GM19467 (cell line): ENCODE data around the gene PTPRJ.
A peak's percentile ranks its signal among the peaks of the same experiment; 100 is the strongest.

ENCODE experiments used
- ATAC-seq: cut with Tn5 transposase; IDR thresholded peaks from one replicate; pipeline ENCODE4 v1.9.1; 2021; ENCODE audit warnings: mild to moderate bottlenecking, moderate library complexity; ENCODE audit not compliant: unreplicated experiment

Gene PTPRJ

DNA sequence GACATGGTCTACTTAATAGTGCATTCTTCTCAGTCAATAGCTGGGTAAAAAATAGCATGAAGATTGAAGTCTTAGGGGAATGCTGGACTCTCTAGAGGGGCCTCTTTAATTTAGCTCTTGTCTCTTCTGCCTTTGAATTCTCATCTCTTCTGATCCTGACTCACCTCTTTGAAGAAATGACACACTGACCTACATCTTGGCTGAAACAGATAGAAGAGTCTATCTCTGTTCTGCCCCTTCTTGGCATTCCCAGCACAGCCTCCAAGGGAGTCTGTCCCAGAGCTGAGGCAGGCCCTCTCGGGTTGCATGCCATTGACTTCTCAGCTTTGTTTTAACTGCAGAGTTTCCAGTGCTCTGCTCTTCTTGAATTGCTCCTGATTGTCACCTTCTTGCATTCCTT lies 55.7 kb downstream of the PTPRJ start:
- ATAC-seq = no peak

DNA sequence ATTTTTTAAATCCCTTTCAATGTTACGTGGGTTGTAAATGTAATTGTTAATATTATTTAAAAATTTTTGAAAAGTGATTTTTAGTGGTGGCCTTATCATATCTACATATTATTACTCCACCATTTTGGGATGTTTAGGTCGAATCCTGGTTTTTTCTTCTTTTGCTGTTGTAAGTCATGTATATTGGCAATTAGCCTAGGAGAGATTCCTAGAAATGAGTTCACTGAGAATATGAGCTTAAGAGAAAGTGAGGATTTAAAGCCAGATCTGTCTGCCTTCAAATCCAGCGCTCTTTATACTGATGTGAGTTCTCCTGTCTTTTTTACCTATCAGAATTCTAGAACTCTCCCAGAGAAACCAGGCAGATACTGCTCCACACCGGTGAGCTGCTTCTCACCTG lies 56.1 kb downstream of the PTPRJ start:
- ATAC-seq = no peak

DNA sequence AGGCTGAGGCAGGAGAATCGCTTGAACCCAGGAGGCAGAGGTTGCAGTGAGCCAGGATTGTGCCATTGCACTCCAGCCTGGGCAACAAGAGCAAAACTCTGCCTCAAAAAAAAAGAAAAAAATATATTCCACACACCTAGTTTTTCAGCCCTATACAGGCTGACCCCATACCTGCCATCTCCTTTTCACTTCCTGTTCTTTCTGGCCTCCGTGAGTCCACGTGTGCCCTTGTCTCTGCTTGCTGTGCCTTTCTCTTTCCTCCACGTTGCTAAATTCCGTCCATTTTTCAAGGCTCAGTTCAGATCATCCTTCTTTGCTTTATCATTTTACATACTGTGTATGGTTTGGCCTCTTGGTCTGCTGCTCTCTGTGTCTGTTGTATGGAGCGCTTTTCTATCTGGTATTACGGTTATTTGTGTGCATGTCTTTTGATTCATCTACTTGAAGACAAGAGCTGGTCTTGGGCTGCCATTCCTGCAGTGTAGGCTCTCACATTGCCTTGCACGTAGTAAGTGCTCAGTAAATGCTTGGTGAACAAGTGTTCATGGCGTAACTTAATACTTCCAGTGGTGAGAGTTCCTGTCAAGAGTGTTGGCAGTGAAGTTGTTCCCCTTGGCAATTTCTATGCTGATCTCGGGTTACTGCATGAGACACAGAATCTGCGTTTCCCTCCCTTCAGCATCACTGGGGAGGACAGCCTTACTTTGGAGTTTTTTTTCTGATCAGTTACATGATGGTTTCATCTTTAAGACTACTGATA lies 57.5 kb downstream of the PTPRJ start:
- ATAC-seq = no peak

DNA sequence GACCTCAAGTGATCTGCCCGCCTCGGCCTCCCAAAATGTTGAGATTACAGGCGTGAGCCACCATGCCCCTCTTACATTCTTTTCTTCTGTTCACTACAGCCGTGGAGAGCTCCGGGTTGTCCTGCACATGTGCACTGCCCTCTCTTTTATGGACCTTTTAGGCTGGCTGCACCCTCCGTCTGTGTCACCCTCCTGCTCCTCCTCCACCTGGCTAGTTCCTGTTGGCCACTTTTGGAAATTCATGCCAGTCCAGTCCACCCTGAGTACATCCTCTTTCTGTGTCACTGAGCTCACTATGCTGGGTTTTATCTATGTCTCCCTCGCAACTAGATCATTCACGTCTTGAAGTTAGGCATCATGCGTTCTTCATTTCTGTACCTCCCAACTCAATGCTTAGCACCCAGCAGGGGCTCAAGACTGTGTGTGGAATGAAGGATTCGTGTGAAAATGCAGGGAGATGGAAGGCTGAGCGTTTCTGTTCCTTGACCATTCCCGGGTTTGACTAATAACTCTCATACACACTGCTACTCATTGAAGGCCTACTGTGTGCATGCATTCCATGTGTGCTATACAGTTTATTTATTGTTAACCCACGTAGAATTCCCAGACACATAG lies 60.6 kb downstream of the PTPRJ start:
- no peak for ATAC-seq

DNA sequence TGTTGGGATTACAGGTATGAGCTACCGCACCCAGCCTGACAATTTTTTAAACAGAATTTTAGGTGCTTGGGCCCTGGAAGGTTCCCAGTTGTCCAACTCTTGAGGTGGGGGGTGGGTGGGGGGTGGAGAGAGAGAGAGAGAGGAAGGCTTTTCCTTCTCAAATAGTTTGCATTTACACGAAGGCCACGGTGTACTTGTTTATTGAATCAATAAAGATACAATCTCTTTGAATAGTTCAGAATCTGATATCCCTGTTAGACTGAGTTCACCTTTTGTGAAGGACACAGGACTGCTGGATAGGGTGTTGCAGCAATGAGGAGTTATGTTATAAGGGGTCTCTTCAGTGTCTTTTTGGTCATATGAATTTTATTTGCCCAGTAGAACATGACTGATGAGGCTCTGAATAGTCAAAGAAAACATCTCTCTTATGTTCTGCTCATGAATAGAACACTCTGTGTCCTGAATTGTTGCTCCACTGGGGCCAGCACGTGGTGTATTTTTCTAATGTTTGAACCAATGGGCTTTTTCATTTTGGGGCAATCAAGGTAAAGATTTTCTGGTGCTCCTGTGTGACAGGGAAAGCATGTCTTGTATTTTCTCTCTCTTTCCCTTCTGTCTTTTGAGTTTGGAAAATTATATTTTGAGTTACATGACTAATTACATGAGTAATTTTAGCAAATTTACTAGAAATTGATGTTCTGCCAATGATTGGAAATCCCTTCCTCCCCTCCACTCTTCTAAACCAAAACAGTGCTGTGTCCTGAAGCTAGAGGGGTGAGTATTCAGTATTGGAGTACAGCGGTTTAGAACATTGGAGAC lies 61.7 kb downstream of the PTPRJ start:
- no peak for ATAC-seq

DNA sequence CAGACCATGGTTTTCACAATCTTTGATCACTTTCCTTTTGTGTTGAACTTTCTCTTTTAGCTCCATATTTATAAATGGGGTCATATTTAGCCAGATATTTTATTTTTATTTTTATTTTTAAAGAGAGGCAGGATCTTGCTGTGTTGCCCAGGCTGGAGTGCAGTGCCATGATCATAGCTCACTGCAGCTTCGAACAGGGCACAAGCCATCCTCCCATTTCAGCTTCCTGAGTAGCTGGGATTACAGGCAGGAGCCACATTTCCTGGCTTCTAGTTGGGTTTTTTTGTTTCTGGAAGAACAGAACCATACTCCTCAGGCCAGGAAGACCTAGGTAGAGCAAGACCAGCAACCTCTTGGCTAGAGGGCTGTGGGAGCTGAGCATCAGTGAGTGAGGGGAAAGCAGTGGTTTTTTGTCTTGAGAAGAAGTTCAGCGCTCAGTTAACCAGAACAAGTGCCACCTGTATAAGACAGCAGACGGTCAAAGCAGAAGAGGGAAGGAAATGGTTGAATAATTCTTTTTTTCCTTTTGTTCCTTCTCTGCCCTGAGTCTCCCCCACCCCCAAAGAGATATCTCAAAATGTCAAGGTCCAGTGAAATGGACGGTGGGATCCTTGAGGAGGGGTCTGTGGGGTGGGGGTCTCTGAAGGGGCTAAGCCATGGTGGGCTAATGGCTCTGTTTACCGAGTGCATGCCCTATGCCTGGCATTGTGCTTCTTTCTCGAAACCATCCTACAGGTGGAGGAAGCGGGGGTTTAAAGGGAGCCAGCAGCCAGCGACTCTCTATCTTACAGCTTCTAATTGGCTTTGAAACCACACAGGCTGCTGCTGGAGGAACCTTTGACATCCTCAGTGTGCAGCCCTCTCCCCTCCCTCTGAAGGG lies 63.0 kb downstream of the PTPRJ start:
- ATAC-seq = no peak

DNA sequence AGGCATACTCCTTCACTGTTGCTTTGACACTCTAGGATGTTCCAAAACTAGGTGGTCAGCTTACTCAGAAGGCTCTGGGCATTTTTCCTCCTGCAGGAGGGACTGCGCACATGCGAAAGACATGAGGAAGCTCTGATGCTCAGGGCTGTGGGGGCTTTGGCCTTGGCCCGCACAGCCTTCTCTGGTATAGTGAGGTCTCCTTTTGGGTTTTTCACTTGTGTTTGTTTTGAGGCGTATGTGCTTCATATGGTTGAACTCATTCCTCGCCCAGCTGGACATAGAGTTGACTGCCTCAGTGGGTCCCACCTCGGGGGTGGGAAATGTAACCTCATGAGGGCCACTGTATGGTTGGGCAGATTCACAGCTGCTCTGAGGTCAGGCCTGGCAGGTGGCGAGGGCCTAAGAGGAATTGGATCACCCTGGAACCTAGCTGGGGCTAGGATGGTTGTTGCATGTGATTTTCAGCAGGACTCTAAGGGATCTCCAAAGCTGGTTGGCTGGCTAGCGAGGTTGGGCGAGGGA lies 63.7 kb downstream of the PTPRJ start:
- ATAC-seq = no peak

DNA sequence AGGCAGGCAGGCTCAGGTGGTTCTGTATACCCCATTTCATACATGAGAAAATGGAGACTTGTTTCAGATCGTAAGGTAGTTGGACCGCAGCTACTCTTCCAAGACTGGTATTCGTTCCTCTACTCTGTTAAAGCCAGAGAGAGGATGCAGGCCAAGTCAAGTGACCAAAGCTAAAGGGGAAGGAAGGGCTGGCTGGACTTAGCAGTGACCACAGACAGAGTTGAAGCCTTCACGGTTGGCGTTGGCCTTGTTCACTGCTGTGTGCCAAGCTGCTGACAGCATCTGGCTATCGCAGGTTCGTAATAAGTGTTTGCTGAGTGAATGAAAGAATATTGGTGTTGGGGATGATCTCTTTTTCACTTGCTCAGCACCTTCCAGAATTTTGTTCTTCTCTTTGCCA lies 64.2 kb downstream of the PTPRJ start:
- no peak for ATAC-seq

DNA sequence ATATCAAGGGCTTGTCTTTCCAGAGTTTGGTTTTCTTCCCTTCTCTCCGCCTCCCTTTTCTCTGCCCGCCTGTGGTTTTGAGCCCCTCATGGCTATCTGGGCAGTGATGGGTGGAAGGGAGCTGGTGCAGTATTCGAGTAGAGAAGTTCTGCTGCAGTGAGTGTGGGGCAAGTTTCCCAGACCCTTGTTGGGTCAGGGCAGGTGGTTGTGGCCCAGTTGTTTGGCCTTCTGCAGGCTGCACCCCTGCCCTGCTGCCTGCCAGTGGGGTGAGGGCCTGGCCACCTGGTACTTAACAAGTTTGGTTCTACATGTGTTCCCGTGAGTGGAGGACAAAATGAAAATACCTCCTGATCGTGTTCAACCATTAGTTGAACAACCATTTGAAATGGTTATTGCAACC lies 65.2 kb downstream of the PTPRJ start:
- ATAC-seq = no peak

DNA sequence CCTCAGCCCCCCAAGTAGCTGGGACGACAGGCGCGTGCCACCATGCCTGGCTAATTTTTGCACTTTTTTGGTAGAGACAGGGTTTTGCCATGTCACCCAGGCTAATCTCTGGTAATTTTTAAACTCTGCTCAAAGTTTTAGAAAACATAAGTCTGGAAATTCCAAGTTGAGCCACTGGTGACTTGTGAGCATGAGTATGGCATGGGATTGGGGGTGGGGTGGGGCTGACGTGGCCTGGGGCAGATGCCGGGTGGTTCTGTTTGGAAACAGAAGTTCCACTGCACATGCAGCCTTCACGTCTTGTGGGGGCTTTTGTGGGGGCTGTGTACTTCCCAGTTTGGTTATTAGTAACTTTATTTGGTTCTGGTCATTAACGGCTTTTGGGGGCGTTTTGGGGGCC lies 67.3 kb downstream of the PTPRJ start:
- no peak for ATAC-seq

DNA sequence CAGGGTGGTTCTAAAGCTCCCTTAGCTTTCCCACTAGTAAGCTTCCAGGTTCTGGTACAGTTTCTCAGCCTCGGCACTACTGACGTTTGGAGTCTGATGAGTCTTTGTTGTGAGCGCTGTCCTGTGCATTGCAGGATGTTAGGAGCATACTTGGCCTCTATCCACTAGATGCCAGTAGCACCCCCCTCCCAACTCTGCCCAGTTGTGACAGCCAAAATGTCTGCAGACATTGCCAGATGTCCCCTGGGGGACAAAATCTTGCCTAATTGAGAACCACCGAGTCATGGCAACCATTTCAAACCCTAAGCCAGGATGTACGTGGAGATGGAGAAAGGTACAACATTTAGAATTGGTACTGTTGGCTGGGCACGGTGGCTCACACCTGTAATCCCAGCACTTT lies 68.7 kb downstream of the PTPRJ start:
- no peak for ATAC-seq

DNA sequence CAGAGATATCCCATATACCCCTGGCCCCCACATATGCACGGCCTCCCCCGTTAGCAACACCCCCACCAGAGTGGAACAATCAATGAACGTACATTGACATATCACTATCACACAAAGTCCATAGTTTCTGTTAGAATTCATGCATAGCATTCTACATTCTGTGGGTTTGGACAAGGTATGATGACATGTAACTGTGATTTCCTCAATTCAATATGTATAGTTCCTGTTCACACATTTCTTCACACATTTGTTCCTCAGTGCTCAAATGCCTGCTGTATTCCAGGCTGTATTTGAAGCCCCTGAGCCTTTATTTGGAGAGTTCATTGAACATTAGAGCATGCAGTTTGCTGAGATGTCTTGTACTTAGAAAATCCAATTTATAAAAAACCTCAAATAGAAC lies 69.9 kb downstream of the PTPRJ start:
- no peak for ATAC-seq

DNA sequence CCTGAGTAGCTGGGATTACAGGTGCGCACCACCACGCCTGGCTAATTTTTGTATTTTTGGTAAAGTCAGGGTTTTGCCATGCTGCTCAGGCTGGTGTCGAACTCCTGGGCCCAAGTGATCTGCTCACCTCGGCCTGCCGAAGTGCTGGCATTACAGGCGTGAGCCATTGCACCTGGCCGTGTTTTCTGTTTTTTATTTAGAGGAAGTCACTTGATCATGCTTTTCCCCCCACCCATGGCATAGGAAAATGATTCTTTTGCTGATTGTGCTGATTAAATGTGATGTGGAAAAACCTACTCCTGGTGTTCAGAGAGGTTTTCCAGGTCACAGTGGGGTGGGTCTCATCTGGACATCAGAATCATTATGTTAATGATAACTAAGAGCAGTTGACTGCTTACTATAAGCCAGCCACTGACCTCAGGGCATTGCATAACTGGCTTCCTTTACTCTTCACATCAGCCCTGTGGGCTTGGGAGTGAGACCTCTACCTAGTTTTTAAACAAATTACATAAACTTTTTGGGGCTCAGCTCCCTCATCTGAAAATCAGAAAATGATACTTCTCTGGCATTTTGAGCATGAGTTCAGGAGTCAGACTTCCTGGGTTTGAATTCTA lies 71.0 kb downstream of the PTPRJ start:
- no peak for ATAC-seq

DNA sequence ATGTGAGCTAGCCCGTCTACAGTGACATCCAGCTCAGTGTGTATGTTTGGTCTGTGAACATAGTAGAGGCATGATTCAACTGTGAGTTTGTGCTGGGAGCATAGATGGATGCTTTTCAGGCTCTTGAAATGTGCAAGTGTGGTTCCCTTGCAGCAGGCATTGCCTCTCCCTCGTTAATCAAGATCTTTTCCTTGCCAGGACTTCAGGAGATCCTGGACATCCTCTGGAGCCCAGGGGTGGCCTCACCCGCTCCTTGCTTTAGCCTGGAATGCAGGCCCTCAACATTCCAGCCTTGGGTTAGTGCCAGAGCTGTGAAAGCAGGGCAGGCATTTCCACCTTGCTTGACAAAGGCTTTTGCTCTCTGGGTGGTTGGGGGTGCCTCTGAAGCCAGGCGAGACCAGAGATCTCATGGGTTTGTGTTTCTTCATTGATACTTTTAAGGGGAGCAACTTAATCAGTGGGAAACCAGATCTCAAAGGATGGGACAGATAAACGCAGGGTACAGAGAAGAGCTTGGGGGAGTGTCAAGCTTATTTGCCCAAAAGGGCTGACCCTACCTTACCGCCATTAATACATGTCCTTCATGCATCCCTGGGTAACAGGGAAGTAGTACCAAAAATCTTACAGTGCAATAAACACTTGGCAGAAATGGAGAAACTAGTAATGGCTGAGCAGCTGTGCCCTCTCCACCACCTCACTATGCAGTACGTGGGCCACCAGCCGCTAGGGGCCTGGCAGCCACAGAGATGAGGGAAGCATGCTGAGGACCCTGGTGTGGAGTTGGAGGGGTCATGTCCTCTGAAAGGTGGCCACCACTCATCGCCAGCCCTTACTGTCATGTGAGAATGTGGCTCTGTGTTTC lies 72.1 kb downstream of the PTPRJ start:
- ATAC-seq = no peak

DNA sequence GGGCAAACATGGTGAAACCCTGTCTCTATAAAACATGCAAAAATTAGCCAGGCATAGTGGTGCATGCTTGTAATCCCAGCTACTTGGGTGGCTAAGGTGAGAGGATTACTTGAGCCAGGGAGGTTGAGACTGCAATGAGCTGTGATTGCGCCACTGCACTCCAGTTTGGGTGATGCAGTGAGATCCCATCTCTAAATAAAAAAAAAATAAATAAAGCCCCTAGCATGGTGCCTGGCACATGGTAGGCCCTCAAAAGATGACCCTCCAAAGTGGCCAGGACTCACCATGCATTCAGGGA lies 74.6 kb downstream of the PTPRJ start:
- no peak for ATAC-seq

DNA sequence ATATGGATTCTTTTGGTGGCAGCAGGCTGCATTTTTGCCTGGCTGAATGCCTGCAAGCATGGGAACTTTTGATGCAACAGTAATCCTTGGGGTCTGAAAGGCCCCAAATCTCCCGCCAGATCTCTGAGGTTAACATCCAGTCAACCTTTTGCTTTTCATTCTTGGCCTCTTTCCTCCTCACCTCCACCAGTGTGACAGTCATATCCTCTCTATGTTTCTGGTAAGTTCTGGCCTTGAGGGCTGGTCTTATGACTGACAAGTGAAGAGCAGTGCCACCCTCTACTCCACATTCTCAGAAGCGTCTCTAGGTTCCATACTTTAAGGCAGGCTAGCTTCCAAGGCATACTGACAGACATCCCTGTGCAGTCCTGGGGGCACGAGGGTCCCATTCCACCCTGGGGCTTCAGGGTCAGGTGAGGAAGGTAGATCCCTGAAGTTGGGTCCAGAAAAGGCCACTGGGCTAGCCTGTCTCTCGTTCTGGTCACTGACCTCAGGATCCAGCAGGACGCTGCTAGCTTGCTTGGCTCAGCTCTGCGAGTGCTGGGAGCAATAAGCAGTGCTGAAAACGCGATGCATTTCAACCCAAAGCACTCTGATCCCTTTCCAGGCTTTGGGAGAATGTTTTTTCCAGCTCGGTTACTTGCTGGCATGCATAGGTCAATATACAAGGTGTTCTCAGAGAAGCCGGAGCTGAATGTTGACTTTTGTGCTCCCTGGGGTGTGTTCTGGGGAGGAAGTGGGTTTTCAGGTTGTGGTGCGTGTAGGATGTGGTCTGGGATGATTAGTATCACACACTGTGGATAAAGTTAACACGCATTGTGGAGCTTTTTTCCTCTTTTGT lies 75.2 kb downstream of the PTPRJ start:
- ATAC-seq = peak; percentile 48

DNA sequence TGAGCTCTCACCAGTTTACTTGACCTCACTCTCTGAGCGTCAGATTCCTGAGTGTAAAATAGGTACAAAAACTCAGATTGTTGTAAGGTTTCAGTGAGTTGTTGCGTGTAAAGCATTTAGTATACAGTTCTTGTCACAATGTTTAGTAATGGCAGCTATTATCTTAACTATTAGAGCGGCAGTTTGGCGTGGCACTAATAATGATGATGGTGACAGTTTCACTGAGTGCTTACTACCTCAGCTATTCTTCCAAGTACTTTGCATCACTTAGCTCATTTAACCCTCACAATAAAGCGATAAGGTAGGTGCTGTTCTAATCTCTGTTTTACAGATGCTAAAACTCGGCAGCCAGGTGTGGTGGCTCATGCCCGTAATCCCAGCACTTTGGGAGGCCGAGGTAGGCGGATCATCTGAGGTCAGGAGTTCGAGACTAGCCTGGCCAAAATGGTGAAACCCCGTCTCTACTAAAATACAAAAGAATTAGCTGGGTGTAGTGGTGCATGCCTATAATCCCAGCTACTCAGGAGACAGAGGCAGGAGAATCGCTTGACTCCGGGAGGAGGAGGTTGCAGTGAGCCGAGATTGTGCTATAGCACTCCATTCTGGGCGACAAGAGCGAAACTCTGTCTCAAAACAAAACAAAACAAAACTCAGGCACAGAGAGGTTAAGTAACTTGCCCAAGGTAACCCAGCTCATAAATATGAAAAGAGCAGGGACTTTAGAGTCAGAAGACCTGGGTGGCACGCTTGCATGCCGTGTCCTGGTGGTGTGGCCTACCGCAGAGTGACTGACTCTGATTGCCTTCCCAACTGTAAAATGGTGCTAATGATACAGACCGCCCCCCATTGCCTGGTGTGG lies 76.2 kb downstream of the PTPRJ start:
- ATAC-seq = no peak

DNA sequence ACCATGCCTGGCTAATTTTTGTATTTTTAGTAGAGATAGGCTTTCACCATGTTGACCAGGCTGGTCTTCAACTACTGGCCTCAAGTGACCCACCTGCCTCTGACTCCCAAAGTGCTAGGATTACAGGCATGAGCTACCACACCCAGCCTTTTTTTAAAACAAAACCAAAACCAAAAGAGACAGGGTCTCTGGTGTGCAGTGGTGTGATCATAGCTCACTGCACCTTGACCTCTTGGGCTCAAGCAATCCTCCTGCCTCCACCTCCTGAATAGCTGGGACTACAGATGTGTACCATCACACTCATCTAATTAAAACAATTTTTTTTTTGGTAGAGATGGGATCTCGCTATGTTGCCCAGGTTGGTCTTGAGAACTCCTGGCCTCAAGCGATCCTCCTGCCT lies 77.7 kb downstream of the PTPRJ start:
- ATAC-seq = no peak
